ENCODE data around the gene PDCD7.
"Not testable (repeated sequence)": the region's sequence is repeated elsewhere in the genome, so short reads cannot be mapped to it uniquely, and the experiment has no call there.

PDCD7 gene

DNA sequence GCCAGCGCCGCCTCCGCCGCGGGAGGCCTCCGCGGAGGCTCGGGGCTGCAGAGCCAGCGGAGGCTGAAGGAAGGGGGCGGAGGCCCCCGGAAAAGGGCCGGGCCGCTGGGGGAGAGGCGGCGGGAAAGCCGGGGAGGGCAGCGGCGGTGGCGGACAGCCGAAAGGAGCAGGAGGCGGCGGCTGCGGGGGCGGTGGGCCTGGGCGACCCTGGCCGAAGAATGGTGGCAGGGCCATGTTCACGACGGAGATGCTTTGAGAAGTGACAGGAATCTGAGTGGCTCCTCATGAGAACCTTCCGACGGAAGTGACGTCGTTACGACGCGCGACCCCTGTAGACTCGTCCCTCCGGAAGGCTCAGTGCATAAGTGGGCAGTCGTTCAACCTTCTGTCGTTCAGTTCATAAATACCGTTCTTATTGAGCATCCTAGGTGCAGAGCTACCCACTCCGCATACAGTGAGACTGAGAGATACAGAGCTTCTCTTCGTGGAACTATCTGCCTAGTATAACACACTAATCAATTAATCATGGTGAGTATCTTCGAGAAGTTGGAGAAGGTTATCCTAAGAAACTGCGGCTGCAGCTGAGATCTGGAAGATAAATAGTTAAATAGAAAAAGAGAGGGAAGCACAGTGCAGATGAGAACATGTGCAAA, at the start of gene PDCD7:
PDCD7 (minus strand) TSS at position 261 of the 653 bp plus-strand sequence; CDS start at position 234, 27 bp downstream.
- peak; percentile 97 for DNase-seq (ENCODE audit: low spot score)

- DNase-seq (ENCODE audit: low spot score), result no peak
These were observed 48.9 kb upstream of the PDCD7 start for GRCh38 chr15:65182538-65182937.

GRCh38 chr15:65181582-65182353, 48.2 kb upstream of the PDCD7 start:
- DNase-seq (ENCODE audit: low spot score), result not testable (repeated sequence)

DNA sequence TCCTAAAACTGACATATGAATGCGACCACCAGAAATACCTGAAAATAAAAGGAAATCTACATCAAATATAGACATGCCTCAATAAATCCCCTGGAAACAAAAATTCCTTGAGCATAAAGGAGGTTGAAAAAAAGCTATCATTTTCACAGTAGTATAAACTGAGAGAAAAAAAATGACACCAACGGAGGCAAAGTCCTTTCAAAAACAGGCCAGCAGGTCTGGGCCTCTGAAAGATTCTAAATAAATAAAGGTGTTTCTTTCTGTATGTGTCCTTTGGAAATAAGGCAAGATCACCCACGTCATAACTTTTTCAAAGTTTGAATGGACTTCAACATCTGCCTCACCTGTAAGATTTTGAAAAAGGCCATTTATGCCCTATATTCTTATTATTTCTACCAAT, 46.6 kb upstream of the PDCD7 start:
- DNase-seq (ENCODE audit: low spot score), result no peak

- DNase-seq (ENCODE audit: low spot score), result no peak
These were observed 44.3 kb upstream of the PDCD7 start for GRCh38 chr15:65177901-65178300.

DNA sequence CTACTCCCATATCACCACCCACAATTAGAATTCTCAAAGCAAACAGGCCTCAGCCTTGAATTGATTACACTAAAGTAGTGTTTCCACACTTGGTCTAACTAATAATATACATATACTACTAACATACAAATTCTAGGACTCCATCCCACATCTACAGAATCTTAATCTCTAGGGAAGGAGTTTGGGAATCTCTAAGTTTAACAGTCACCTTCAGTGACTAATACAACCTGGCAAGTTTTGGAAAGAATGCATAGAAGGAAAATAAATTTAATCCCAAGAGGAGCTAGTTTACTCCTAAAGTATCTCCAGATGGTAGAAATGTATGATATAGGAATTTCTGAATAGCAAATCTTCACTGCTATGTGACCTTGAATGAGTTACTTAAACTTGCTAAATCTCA, 42.4 kb upstream of the PDCD7 start:
- no peak for DNase-seq (ENCODE audit: low spot score)

- no peak for DNase-seq (ENCODE audit: low spot score)
These were observed 41.9 kb upstream of the PDCD7 start for GRCh38 chr15:65175511-65175910.

- DNase-seq (ENCODE audit: low spot score), result no peak
These were observed 40.9 kb upstream of the PDCD7 start for GRCh38 chr15:65174509-65174908.

DNA sequence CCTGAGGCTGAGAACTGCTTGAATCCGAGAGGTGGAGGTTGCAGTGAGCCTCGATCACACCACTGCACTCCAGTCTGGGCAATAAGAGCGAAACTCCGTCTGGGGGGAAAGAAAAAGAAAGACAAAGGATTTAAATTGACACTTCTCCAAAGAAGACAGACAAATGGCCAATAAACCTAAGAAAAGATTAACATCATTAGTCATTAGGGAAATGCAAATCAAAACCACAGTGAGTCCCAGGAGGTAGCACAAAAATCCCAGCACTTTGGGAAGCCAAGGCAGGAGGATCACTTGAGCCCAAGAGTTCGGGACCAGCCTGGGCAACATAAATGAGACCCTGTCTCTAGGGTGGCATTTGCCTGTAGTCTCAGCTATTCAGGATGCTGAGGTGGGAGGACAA, 38.9 kb upstream of the PDCD7 start:
- DNase-seq (ENCODE audit: low spot score), result no peak

DNA sequence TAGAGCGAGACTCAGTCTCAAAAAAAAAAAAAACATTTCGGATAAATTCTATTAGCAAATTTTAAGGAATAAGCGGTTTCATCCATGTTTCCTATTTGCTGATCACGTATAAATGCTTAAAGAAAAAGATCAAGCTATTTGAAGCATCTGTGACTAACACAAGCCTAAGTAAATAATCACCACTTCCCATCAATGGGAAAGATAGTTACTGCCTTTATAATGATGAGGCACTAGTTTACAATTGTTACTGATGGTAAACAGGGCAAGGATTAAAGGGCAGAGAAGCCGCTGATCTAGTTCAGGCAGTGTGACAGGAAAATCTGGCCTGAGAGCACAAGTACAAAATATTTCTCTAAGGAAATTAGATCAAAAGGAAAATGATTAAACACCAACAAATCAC, 37.8 kb upstream of the PDCD7 start:
- DNase-seq (ENCODE audit: low spot score), result no peak

GRCh38 chr15:65165875-65166274, 32.3 kb upstream of the PDCD7 start:
- DNase-seq (ENCODE audit: low spot score), result no peak

DNA sequence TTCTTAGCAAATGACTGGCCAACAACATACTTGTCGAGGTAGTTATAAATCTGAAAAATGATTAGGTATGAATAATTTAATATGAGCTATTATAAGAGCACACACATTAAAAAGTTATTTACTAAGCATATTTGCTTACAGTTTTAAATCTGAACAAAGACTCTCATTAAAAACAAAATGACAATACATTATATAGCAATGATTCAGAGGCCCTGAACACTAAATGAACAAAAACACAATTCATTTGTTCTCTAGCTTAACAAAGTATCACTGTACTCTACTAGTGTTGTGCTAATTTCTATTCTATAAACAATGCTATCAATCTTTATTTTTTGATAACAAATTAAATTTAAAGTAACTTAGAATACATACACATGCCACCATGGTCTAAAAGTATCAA, 30.5 kb upstream of the PDCD7 start:
- no peak for DNase-seq (ENCODE audit: low spot score)

DNA sequence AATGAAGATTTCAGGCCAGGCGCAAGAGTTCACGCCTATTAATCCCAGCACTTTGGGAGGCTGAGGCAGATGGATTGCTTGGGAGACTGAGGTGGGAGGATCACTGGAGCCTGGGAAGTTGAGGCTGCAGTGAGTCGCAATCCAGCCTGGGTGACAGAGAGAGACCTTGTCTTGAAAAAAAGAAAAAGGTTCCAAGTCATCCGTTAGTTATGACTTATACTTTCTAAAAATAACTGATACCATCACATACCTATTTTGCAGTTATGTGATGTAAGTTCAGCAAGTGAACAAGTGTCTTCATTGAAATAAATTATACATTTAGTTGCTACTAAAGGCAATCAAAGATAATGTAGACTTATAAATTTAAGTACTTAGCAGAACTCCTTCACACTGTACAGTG, 29.4 kb upstream of the PDCD7 start:
- no peak for DNase-seq (ENCODE audit: low spot score)

DNA sequence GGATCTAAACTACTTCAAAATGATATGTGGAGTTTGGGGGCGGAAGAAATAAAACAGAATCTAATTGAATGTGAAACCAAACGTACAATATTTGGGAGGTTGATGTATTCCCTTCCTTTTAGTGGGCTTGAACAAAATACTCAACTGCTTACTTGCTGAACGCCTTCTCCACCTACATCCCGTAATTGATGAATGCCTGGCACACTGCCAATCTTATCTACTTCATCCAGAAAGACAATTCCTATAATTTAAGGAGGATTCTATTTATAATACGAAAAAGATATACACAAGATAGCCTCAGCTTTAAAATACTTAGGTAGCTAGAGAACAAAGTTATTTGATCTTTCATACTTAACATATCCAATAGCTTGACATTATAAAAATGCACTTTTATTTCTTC, 23.1 kb upstream of the PDCD7 start:
- no peak for DNase-seq (ENCODE audit: low spot score)

GRCh38 chr15:65154720-65155119, 21.1 kb upstream of the PDCD7 start:
- no peak for DNase-seq (ENCODE audit: low spot score)

- DNase-seq (ENCODE audit: low spot score), result no peak
These were observed 14.3 kb upstream of the PDCD7 start for GRCh38 chr15:65147902-65148301.

DNA sequence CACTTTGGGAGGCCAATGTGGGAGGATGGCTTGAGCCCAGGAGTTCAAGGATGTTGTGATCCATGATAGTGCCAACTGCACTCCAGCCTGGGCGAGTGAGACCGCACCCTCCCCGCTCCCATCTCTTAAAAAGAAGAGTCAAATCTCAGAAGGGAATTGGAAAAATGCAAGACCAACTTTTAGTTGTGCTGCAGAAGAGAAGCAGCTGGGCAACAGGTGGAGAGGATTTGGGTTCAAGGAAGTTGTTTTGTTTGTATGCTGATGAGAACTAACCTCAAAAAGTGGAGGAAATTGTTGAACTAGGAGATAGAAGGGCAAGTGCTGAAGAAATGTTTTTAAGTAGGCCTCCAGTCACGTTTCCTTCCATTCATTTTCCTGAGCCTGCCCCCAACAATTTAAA, 12.8 kb upstream of the PDCD7 start:
- DNase-seq (ENCODE audit: low spot score), result no peak

- DNase-seq (ENCODE audit: low spot score), result not testable (repeated sequence)
These were observed 5.0 kb upstream of the PDCD7 start for GRCh38 chr15:65138631-65139030.

GRCh38 chr15:65137893-65138292, 4.3 kb upstream of the PDCD7 start:
- DNase-seq (ENCODE audit: low spot score), result not testable (repeated sequence)

GRCh38 chr15:65137089-65137488, 3.5 kb upstream of the PDCD7 start:
- DNase-seq (ENCODE audit: low spot score), result not testable (repeated sequence)

GRCh38 chr15:65134538-65134937, 930 bp upstream of the PDCD7 start:
- no peak for DNase-seq (ENCODE audit: low spot score)

DNA sequence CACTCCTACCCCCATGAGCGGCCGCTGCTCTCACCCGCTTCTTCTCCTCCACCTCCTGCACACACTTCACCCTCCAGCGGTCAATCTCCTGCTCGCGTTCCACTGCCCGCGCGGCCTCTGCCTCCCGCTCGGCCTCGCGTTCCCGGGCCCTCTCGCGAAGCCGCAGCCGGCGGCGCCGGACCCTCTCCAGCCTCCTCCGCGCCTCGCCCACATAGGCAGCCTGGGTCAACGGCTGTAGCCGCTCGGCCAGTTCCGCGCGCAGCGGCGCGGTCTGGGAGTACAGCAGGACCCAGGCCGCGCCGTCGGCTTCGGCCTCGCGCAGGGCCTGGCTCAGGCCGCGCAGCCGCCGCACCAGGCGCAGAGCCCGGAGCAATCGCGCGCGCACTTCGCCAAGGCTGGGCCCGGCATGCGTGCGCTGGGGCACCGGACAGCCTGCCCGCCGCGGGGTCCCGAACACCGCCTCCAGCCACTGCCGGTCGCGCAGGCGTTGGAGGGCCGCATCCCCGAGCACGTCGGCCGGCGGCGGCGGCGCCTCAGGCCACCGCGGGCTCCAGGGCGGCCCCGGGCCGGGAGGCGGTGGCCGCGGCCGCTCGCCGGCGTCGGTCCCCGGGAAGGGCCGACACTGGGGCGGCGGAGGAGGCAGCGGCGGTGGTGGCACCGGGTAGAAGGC, 595 bp downstream of the PDCD7 start:
- peak; percentile 85 for DNase-seq (ENCODE audit: low spot score)

- DNase-seq (ENCODE audit: low spot score), result no peak
These were observed 2.7 kb downstream of the PDCD7 start for GRCh38 chr15:65130941-65131340.
